ENCODE results near the gene CRELD2.

CRELD2 gene

GRCh38 chr22:49975543-49976389, 57.3 kb downstream of the CRELD2 start:
- Mint-ChIP-seq H3K27me3 (no peaks in the 10 kb centered on the region), H3K27ac (peak overlapping the region; percentile 96), H3K4me3 (peak overlapping the region; percentile 45), H3K9me3 (peaks cover 22% of the 10 kb centered on the region), H3K4me1 (peaks cover 43% of the 10 kb centered on the region), H3K36me3 (ENCODE audit: low read depth) (peaks cover 36% of the 10 kb centered on the region)
- ATAC-seq (peak; percentile 68), DNase-seq (peak; percentile 74)

GRCh38 chr22:49976439-49977175, 58.2 kb downstream of the CRELD2 start:
- DNase-seq: peak; percentile 61
- Mint-ChIP-seq H3K27ac (peak overlapping the region; percentile 96), H3K9me3 (peaks cover 22% of the 10 kb centered on the region), H3K4me1 (peaks cover 47% of the 10 kb centered on the region), H3K4me3 (peak overlapping the region; percentile 1), H3K36me3 (ENCODE audit: low read depth) (peaks cover 41% of the 10 kb centered on the region), H3K27me3 (no peaks in the 10 kb centered on the region)
- peak; percentile 62 for ATAC-seq

All from activated naive CD8-positive, alpha-beta T cell treated with anti-CD3 and anti-CD28 coated beads, Interleukin-2, amount 50 U/mL, for 24 hours (primary cell).